GM12892 (cell line): ENCODE data around the gene SDHB.
A peak's percentile ranks its signal among the peaks of the same experiment; 100 is the strongest.

ENCODE experiments used
- DNase-seq: peaks from one replicate; pipeline ENCODE4 v3.0.0; 2011; ENCODE audit not compliant: insufficient read length
- FAIRE-seq: peaks from 2 replicates; lab custom pipeline; 2011; peaks lifted over from hg19 to GRCh38; lab: Jason Lieb, UNC
- POLR2A ChIP-seq: IDR thresholded peaks from 2 replicates; pipeline ENCODE4 v1.6.1; 2011; ENCODE audit warnings: low read depth, low read length, control low read depth
- POLR2AphosphoS5 ChIP-seq: IDR thresholded peaks from 2 replicates; pipeline ENCODE4 v1.6.1; 2011; ENCODE audit warnings: low read depth, low read length, control low read depth
- TAF1 ChIP-seq: IDR thresholded peaks from 2 replicates; pipeline ENCODE4 v1.6.1; 2011; ENCODE audit warnings: low read depth, mild to moderate bottlenecking, control low read depth, low read length, borderline replicate concordance

SDHB gene

DNA sequence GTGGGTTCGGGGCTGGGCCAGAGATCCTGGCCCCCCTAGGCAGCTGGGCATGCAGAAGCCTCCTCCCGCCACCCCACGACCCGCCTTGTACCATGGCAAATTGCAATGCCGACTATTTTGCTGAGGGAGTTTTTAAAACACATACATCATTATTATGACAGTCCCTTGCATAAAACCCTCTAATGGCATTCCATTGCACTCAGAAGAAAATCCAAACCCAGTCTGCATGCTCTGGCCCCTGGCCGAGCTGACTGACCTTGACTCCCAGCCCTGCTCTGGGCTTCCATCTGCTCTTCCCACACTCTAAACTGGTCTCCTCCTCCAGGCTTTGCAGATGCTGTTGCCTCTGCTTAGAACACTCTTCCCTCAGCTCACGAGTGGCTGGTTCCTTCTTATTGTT is 37.4 kb upstream of the SDHB start:
- DNase-seq (no peak), FAIRE-seq (no peak)
- TF ChIP-seq POLR2AphosphoS5: no peak
- TF ChIP-seq TAF1: no peak
- TF ChIP-seq POLR2A: no peak

GRCh38 chr1:17089506-17089905 is 35.7 kb upstream of the SDHB start:
- no peak for DNase-seq
- no peak for TF ChIP-seq POLR2A
- no peak for TF ChIP-seq POLR2AphosphoS5
- no peak for TF ChIP-seq TAF1
- FAIRE-seq: no peak

DNA sequence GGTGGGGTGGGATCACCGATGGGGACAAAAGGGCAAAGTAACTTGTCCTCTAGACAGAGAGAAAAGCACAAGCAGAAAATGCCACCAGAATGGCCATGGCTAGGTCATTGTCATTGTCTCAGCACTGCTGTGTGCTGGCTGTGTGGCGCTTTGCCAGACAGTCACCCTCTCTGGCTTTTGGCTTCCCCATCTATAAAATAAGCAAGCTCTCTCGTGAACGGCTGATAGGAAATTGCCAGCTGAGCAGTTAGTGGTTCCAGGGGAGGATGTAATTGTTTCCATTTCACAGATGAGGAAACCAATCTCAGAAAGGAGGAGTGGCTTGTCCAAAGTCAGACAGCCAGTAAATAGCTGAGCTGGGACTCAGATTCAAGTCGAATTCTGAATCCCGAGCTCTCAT is 32.9 kb upstream of the SDHB start:
- no peak for FAIRE-seq
- TF ChIP-seq POLR2AphosphoS5 (no peak), TAF1 (no peak), POLR2A (no peak)
- no peak for DNase-seq

- FAIRE-seq: no peak
- TF ChIP-seq TAF1 (no peak), POLR2AphosphoS5 (no peak), POLR2A (no peak)
Observed at GRCh38 chr1:17084787-17085186, 31.0 kb upstream of the SDHB start.

GRCh38 chr1:17082761-17083160 is 28.9 kb upstream of the SDHB start:
- DNase-seq (no peak), FAIRE-seq (no peak)
- TF ChIP-seq POLR2AphosphoS5: no peak
- TF ChIP-seq POLR2A: no peak
- no peak for TF ChIP-seq TAF1

More at GRCh38 chr1:17084787-17085186, 31.0 kb upstream of the SDHB start:
- no peak for DNase-seq

GRCh38 chr1:17081439-17081838 is 27.6 kb upstream of the SDHB start:
- TF ChIP-seq TAF1: no peak
- no peak for TF ChIP-seq POLR2A
- no peak for TF ChIP-seq POLR2AphosphoS5
- FAIRE-seq: no peak
- no peak for DNase-seq

DNA sequence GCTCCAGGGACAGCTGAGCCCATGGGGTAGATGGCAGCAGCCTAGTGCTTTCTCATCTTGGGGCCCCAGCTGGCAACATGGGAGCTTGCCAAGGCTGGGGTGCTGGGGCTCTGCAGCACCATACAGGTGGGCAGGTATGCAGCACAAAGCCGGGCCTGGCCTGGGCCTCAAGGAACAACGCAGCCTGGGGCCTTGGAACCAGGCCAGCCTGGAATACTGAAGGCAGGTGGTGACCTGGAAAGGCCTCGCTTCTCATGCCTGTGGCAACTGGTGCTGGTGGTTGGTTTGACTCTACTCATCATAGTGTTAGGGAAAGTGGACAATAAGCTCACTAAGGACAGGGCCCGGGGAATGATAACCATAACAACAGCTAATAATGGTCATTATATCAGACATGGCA is 27.0 kb upstream of the SDHB start:
- DNase-seq (no peak), FAIRE-seq (no peak)
- TF ChIP-seq TAF1 (no peak), POLR2AphosphoS5 (no peak), POLR2A (no peak)

DNA sequence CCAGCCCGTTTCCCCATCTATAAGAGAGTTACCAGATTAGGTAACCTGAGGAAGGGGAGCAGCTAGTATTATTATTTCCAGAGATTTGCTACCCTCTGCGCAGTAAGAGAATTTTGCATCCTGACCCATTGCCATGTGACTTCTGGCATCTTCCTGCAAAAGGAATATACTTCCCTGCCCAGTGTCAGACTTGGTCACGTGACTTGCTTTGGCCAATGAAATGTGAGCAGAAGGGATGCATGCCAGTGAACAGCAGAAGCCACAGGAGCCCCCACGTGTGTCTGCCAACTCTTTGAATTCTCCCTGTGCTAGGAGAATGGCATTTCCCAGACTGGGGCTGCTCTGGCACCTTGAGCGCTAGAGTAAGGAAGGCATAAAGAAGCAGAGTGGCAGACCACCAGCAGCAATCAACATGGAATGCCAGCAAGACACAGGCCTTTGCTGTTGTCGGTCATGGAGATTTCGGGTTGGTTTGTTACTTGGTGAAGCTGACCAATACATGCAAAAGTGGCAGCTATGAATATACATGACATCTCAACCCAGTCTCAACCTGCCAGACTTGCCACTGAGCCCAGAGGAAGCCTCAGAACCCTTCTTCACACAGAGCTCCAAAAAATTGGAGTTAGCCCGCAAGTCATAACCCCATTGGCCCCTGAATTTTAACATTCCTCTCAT is 26.4 kb upstream of the SDHB start:
- TF ChIP-seq TAF1 (no peak), POLR2A (no peak), POLR2AphosphoS5 (no peak)
- DNase-seq (no peak), FAIRE-seq (no peak)

DNA sequence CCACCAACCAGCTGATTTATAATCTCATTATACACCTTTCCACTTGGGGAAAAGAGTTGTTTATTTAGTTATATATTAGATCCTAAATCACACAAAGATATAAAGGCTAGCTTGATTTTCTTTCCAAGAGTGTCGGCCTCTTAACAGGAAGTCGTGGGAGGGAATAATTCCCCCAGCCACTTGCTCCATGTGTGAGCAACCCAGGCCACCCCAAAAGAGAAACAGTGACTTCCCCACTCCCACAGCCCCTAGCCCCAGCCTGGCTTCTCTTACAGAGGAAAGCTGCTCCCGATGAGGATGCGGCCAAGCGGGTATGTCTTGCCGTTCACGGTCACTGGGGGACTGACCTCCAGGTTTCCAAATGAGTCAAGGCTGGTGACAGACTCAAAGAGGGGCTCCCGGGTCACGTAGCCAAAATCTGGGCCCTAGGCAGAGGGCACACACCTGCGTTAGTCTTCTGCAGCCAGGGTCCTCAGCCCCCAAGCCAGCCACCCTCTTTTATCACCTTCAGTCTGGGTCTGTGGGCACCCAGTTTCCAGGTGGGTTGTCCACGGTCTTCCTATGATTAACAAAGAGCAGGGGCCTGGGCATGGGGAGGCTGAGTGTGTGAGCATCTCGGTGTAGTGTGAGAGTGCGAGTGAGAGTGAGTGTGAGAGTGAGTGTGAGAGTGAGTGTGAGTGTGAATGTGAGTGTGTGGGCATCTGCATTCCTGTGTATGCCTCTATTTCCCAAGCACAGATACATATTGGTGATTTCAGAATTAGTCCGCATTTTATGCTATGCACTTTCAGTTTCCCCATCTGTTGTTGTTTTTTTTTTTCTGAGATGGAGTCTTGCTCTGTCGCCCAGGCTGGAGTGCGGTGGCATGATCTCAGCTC is 25.4 kb upstream of the SDHB start:
- no peak for DNase-seq
- peak; percentile 36 for FAIRE-seq
- TF ChIP-seq POLR2AphosphoS5: no peak
- TF ChIP-seq POLR2A: no peak
- TF ChIP-seq TAF1: no peak

DNA sequence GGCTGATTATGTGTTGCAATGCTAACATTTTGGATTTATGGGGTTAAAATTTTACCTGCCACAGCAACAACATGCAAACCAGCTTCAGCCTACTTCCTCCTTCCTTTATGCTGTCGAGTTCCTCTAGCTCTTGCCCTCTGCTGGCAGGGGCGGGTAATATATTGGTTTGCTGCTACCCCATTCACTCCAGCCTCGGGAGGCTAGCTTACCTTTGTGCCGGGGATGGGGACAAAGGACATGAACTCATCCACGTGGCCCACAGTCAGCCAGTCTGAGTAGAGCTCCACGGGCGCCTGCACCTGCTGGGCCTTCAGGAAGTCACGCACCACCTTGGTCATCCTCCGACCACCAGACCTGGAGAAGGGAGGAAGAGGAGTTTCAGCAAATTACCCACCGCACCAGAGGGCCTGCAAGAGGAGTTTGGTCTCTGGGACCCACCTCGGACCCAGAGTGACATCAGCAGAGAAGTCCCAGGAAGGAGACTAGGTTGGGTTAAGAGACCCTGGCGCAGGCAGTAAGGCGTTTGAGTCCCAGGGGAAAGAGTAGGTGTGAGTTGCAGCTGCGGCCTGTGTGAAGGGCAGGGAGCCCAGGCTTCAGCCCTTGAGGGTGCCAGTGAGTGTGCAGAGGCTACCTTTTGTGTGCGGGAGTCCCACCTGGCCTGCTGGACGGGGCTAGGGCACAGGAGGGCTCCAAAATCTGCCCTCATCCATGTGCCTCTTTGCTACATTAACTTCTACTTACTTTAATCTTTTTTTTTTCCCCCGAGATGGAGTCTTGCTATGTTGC is 21.8 kb upstream of the SDHB start:
- DNase-seq: peak; percentile 56
- peak; percentile 74 for FAIRE-seq

DNA sequence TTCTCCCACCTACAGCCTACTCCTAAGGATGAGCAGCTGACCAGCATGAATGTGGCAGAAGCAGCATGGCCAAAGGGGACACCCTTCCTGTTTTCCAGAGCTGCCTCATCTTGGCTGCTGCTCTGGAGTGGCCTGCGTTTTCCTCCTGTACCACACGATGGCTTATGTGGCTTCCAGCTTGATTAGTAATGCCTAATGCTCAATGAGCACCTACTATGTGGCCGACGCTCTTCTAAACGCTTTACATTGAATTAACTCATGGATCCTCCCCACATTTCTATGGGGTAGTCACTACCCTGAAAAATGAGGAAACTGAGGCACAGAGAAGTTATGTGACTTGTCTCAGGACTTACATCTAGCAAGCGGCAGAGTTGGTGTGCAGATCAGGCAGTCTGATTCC is 18.0 kb upstream of the SDHB start:
- no peak for FAIRE-seq
- DNase-seq: no peak
- no peak for TF ChIP-seq POLR2A
- TF ChIP-seq POLR2AphosphoS5: no peak

More for the DNA sequence above, 21.8 kb upstream of the SDHB start:
- TF ChIP-seq POLR2A (no peak), POLR2AphosphoS5 (no peak), TAF1 (no peak)
